ENCODE measurements around the gene SPEG. TPM values are rescaled to one million over a fixed set of nuclear protein-coding genes. Genes with fewer than 3 reads are reported as not detected.

The SPEG gene
- total and polyA plus RNA-seq, 3 experiments from 2014 or later, result 0.48 to 1.0 (median 0.94) TPM

DNA sequence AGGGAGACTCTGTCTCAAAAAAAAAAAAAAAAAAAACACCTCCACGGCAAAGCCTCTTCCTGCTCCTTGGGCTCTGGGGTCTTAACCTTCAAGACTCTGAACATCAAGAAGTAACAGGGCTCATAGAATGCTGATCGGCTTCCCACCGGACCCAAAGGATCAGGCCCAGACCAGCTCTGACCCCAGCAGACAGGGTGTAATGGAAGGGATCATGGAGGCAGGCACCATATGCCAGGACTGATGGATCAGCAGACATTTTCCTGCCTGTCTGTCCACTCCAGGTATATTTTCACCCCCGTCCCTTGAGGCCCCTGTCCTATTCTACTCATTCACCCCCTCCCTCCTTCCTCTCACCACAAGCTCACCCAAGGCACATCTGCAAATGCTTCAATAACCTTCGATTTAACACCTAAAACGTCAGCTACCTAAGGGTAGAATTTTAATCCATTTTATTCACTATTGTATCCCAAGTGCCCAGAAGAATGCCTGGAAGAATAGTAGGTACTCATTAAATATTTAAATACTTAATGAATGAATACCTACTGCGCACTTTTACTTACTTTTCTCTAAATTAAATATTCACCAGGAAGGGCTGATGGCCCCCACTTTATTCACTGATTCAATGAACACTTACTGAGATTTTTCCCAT, 4.6 kb upstream of the SPEG start:
- ChIA-PET POLR2A (no interaction called here), CTCF (interaction anchor here (0.6 to 1.2 kb wide), 4 partner anchors 10 to 100 kb away, joined by 3 to 4 read pairs (median 4); no protein-coding TSS in a partner anchor)
- Mint-ChIP-seq H3K27me3 (peaks cover 15 to 38% of the 10 kb centered on the region in 2 donors), H3K9me3 (no peaks in the 10 kb centered on the region), H3K4me1 (no peaks in the 10 kb centered on the region), H3K27ac (no peak overlapping the region), H3K4me3 (no peak overlapping the region), H3K36me3 (no peaks in the 10 kb centered on the region)
- Histone ChIP-seq H3K9me3 (ENCODE audit: low read length) (no peaks in the 10 kb centered on the region), H3K27me3 (ENCODE audit: insufficient read depth, low read length, poor library complexity, severe bottlenecking) (no peaks in the 10 kb centered on the region), H3K4me1 (ENCODE audit: insufficient read depth, low read length) (no peaks in the 10 kb centered on the region), H3K4me3 (ENCODE audit: low read length) (no peak overlapping the region), H3K36me3 (ENCODE audit: insufficient read depth, low read length) (no peaks in the 10 kb centered on the region), H3K27ac (ENCODE audit: low read depth, low read length) (no peak overlapping the region)
- no peak for DNase-seq

DNA sequence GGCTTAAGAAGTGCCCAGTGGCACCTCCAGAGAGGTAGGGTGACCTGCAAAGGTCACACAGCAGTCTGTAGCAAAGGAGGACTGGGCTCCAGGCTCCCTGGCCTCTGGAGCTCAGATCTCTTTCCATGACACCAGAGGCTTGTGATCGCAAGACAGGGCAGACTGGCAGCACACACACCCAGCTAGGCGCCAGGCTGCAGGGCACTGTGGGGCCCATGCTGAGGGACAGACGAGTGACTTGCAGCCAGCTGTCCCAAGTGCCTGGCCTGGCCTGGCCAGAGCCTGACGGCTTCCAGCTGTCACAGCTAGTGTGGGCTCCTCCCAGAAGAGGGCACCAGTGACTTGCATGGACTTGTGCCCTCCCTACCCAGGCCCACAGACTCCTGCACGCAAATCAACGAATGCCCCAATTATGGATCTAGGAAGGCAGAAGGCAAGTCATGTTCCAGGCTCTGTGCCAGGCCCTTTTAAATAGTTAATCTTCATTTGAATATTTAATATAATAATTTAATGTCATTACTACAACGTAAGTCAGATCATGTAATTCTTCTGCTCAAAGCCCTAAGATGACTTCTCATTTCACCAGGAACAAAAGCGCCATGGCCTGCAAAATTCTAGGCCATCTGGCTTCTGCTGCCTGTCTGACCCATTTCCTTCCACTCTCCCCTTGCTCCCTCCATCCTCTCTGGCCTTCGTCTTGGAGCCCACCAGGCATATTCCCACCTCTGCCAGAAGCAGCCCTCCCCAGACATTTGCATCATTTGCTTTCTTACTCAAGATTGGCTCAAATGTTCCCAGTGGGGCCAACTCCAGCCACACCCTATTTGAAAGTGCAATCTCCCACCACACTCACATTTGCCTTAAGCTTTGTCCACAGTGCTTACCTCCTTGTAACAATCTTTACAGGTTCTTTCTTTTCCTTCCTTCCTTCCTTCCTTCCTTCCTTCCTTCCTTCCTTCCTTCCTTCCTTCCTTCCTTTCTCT, 3.7 kb upstream of the SPEG start:
- Mint-ChIP-seq H3K4me3 (no peak overlapping the region), H3K27ac (no peak overlapping the region), H3K9me3 (no peaks in the 10 kb centered on the region), H3K4me1 (no peaks in the 10 kb centered on the region), H3K36me3 (no peaks in the 10 kb centered on the region), H3K27me3 (peaks cover 20 to 37% of the 10 kb centered on the region in 2 donors)
- H3K9me3 ChIP-seq (ENCODE audit: low read length), result no peaks in the 10 kb centered on the region
- DNase-seq, result peak in 1 of 5 donors; percentile 12
- CTCF ChIA-PET, result interaction anchor here (0.7 to 1.0 kb wide), 2 partner anchors 11 to 51 kb away, joined by 3 to 4 read pairs; no protein-coding TSS in a partner anchor
- H3K27ac ChIP-seq (ENCODE audit: low read depth, low read length), result no peak overlapping the region
- no peaks in the 10 kb centered on the region for H3K36me3 ChIP-seq (ENCODE audit: insufficient read depth, low read length)
- POLR2A ChIA-PET, result no interaction called here
- no peaks in the 10 kb centered on the region for H3K4me1 ChIP-seq (ENCODE audit: insufficient read depth, low read length)
- H3K4me3 ChIP-seq (ENCODE audit: low read length), result no peak overlapping the region
- peaks cover 4% of the 10 kb centered on the region for H3K27me3 ChIP-seq (ENCODE audit: insufficient read depth, low read length, poor library complexity, severe bottlenecking)

DNA sequence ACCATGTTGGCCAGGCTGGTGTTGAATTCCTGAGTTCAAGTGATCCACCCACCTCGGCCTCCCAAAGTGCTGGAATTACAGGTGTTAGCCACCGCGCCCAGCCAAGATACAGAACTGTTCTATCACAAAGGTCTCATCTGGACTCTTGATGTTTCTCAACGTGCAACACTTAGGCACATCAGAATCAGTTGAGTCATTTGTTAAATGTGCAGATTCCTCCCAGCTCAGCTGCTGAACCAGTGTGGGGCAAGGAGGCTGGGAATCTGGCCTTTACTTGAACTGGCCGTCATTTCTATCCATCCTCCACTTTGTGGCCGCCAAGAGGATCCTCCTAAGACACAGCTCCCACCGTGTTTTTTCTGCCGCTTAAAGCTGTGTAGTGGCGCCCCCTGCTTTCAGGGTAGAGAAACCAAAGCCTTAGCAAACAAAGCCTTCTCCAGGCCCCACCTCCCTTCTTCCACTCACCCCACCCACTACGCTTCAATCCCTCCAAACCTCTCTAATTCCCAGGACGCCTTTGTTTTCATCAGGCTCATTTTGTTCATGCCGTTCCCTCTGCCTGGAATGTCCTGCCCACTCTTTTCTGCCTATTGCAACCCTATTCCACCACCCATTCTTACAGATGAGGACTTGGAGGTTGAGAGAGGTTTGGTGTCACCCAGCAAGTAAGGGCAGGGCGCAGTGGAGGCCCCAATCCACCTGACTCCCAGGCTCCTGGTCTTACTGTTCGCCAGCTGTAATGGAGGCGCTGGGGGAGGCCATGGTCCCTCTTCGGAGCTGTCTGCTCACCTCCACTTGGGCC, 776 bp upstream of the SPEG start:
- H3K4me3 ChIP-seq (ENCODE audit: low read length), result no peak overlapping the region
- Mint-ChIP-seq H3K27ac (no peak overlapping the region), H3K36me3 (no peaks in the 10 kb centered on the region), H3K27me3 (peaks cover 16 to 25% of the 10 kb centered on the region in 2 donors), H3K4me1 (no peaks in the 10 kb centered on the region), H3K9me3 (no peaks in the 10 kb centered on the region), H3K4me3 (no peak overlapping the region)
- H3K27me3 ChIP-seq (ENCODE audit: insufficient read depth, low read length, poor library complexity, severe bottlenecking), result peaks cover 8% of the 10 kb centered on the region
- H3K36me3 ChIP-seq (ENCODE audit: insufficient read depth, low read length), result no peaks in the 10 kb centered on the region
- ChIA-PET CTCF (interaction anchor here (1.0 to 1.1 kb wide), 2 partner anchors 13 to 32 kb away, joined by 3 to 5 read pairs; no protein-coding TSS in a partner anchor), POLR2A (no interaction called here)
- DNase-seq, result no peak
- no peaks in the 10 kb centered on the region for H3K9me3 ChIP-seq (ENCODE audit: low read length)
- no peaks in the 10 kb centered on the region for H3K4me1 ChIP-seq (ENCODE audit: insufficient read depth, low read length)
- H3K27ac ChIP-seq (ENCODE audit: low read depth, low read length), result no peak overlapping the region

DNA sequence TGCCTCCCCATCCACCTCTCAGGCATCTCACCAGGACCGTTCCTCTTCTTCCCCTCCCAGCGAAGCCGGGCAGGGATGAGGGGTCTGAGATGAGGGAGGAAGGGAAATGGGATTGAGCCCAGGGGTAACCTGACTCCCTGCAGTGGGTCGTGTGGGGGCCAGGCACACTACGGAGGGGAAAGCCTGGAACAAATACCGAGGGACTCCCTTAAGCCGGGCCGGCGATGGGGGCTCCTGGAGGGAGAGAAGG, 250 bp upstream of the SPEG start:
- peaks cover 8% of the 10 kb centered on the region for H3K27me3 ChIP-seq (ENCODE audit: insufficient read depth, low read length, poor library complexity, severe bottlenecking)
- no peaks in the 10 kb centered on the region for H3K36me3 Mint-ChIP-seq
- H3K4me3 Mint-ChIP-seq, result no peak overlapping the region
- DNase-seq, result no peak
- H3K4me1 ChIP-seq (ENCODE audit: insufficient read depth, low read length), result no peaks in the 10 kb centered on the region
- no peak overlapping the region for H3K27ac Mint-ChIP-seq
- no peaks in the 10 kb centered on the region for H3K9me3 ChIP-seq (ENCODE audit: low read length)
- no peaks in the 10 kb centered on the region for H3K9me3 Mint-ChIP-seq
- no peaks in the 10 kb centered on the region for H3K36me3 ChIP-seq (ENCODE audit: insufficient read depth, low read length)
- H3K27me3 Mint-ChIP-seq, result peaks cover 16 to 25% of the 10 kb centered on the region in 2 donors
- H3K4me3 ChIP-seq (ENCODE audit: low read length), result no peak overlapping the region
- no peaks in the 10 kb centered on the region for H3K4me1 Mint-ChIP-seq
- CTCF ChIA-PET, result interaction anchor here (0.8 to 1.1 kb wide), 3 partner anchors 12 to 96 kb away, joined by 3 to 5 read pairs (median 3); no protein-coding TSS in a partner anchor
- no peak overlapping the region for H3K27ac ChIP-seq (ENCODE audit: low read depth, low read length)
- POLR2A ChIA-PET, result no interaction called here

DNA sequence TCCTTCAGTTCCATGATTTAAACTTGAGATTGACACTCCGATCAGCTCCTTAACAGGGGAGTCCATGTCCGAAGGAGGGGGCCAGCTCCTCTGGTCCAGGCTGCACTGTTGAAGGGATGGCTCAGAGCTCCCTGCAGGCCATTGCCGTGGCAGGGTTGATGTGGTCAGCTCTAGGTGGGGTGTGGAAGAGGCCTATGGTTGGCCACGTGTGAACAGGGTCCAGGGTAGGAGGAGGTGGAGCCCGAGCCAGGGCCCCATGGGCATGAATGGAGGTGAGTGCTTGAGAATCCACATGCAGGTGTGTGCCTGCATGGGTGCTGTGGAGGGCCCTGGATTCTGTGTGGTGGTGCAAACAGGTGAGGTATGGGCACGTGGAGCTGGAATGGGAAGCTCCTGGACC, 1.1 kb downstream of the SPEG start:
- DNase-seq, result no peak
- Histone ChIP-seq H3K27me3 (ENCODE audit: insufficient read depth, low read length, poor library complexity, severe bottlenecking) (peaks cover 10% of the 10 kb centered on the region), H3K27ac (ENCODE audit: low read depth, low read length) (no peak overlapping the region), H3K4me1 (ENCODE audit: insufficient read depth, low read length) (no peaks in the 10 kb centered on the region), H3K36me3 (ENCODE audit: insufficient read depth, low read length) (no peaks in the 10 kb centered on the region), H3K9me3 (ENCODE audit: low read length) (no peaks in the 10 kb centered on the region), H3K4me3 (ENCODE audit: low read length) (no peak overlapping the region)
- Mint-ChIP-seq H3K27me3 (peaks cover 22 to 34% of the 10 kb centered on the region in 2 donors), H3K4me1 (peaks cover 0 to under 1% (median under 1%) of the 10 kb centered on the region in 3 donors), H3K4me3 (no peak overlapping the region), H3K36me3 (no peaks in the 10 kb centered on the region), H3K27ac (no peak overlapping the region), H3K9me3 (no peaks in the 10 kb centered on the region)
- ChIA-PET POLR2A (no interaction called here), CTCF (no interaction called here)

DNA sequence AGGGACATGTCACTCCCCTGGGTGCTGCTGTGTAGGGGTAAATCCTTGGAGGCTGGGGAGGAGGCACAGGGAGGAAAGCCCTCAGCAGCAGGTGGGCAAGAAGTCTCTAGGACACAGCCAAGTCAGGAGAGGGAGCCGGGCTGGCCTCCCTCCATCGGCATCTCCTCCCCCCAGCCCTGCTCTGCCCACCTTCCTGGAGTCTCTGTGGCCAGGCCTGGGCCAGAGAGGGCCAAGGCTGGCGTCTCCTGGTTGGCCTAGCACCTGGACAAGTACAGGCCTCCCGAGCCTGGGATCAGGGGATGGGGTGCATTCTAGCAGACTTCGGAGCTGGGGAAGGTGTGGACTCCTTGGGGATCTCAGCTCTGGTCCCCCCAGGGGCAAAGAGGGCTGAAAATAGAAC, 1.8 kb downstream of the SPEG start:
- H3K4me1 ChIP-seq (ENCODE audit: insufficient read depth, low read length), result no peaks in the 10 kb centered on the region
- H3K27me3 ChIP-seq (ENCODE audit: insufficient read depth, low read length, poor library complexity, severe bottlenecking), result peaks cover 13% of the 10 kb centered on the region
- ChIA-PET POLR2A (no interaction called here), CTCF (interaction anchor here (0.9 kb wide), 1 partner anchor 19 kb away, joined by 3 read pairs; no protein-coding TSS in a partner anchor)
- Mint-ChIP-seq H3K27ac (no peak overlapping the region), H3K9me3 (no peaks in the 10 kb centered on the region), H3K27me3 (peaks cover 26 to 42% of the 10 kb centered on the region in 2 donors), H3K4me1 (peaks cover 8% of the 10 kb centered on the region in 3 donors), H3K4me3 (no peak overlapping the region), H3K36me3 (no peaks in the 10 kb centered on the region)
- no peak overlapping the region for H3K4me3 ChIP-seq (ENCODE audit: low read length)
- no peaks in the 10 kb centered on the region for H3K36me3 ChIP-seq (ENCODE audit: insufficient read depth, low read length)
- no peaks in the 10 kb centered on the region for H3K9me3 ChIP-seq (ENCODE audit: low read length)
- no peak for DNase-seq
- no peak overlapping the region for H3K27ac ChIP-seq (ENCODE audit: low read depth, low read length)

DNA sequence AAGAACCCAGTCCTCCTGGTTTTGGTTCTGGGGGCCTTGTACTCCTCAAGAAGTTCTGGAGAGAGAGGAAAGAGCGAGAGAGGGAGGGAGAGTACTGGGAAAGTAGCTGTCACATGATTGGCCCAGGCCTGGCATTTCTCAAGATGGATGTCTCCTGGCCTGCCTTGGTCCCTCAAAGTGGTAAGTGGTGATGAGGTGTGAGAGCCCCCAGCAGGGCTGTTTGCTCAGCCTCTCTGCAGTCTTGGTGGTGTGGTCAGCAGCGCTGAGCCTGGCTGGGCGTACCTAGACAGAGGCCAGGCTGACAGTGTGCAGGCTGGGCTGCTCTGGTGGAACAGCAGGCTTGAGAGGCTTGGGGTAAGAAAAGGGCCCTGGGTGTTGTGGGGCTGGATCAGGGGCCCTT, 2.5 kb downstream of the SPEG start:
- DNase-seq, result no peak
- Histone ChIP-seq H3K36me3 (ENCODE audit: insufficient read depth, low read length) (no peaks in the 10 kb centered on the region), H3K4me3 (ENCODE audit: low read length) (no peak overlapping the region), H3K9me3 (ENCODE audit: low read length) (no peaks in the 10 kb centered on the region), H3K27ac (ENCODE audit: low read depth, low read length) (no peak overlapping the region), H3K4me1 (ENCODE audit: insufficient read depth, low read length) (no peaks in the 10 kb centered on the region), H3K27me3 (ENCODE audit: insufficient read depth, low read length, poor library complexity, severe bottlenecking) (peaks cover 13% of the 10 kb centered on the region)
- Mint-ChIP-seq H3K4me1 (peaks cover 8 to 9% (median 9%) of the 10 kb centered on the region in 3 donors), H3K36me3 (no peaks in the 10 kb centered on the region), H3K4me3 (no peak overlapping the region), H3K27me3 (peaks cover 27 to 42% of the 10 kb centered on the region in 2 donors), H3K9me3 (no peaks in the 10 kb centered on the region), H3K27ac (no peak overlapping the region)
- ChIA-PET CTCF (interaction anchor here (0.9 kb wide), 1 partner anchor 18 kb away, joined by 3 read pairs; no protein-coding TSS in a partner anchor), POLR2A (no interaction called here)

Measured in CD8-positive, alpha-beta memory T cell (primary cell).